Measurements from ENCODE around the gene TICAM1. TPM values are rescaled to one million over a fixed set of nuclear protein-coding genes. Genes with fewer than 3 reads are reported as not detected.
"Not testable (repeated sequence)": the region's sequence is repeated elsewhere in the genome, so short reads cannot be mapped to it uniquely, and the experiment has no call there.

Gene TICAM1
- total and polyA plus RNA-seq, 11 donors: 3.7 to 13.6 (median 7.0) TPM

GRCh38 chr19:4861147-4861546 is 29.6 kb upstream of the TICAM1 start:
- H3K4me1 ChIP-seq: peaks cover 0 to 1% (median 0%) of the 10 kb centered on the region in 12 donors
- peaks cover 0 to 66% (median 40%) of the 10 kb centered on the region in 9 donors for H3K36me3 ChIP-seq
- ATAC-seq: no peak
- H3K27me3 ChIP-seq: no peaks in the 10 kb centered on the region
- no peak for TF ChIP-seq CTCF (IDR thresholded peaks at IDR 0.05)
- TF ChIP-seq POLR2A (IDR thresholded peaks at IDR 0.05): no peak
- no peak overlapping the region for H3K4me3 ChIP-seq
- H3K27ac ChIP-seq: no peak overlapping the region
- no peaks in the 10 kb centered on the region for H3K9me3 ChIP-seq
- WGBS, 4 donors: 71 to 75% (median 71%) methylated on average over 8 to 10 of the region's 10 CpGs
- DNase-seq: no peak
- intact Hi-C loops (cut with DNase I): no loop called here

- no peak overlapping the region for H3K27ac ChIP-seq
- no peaks in the 10 kb centered on the region for H3K27me3 ChIP-seq
- TF ChIP-seq CTCF (IDR thresholded peaks at IDR 0.05) (no peak), POLR2A (IDR thresholded peaks at IDR 0.05) (no peak)
- H3K36me3 ChIP-seq: peaks cover 0 to 80% (median 45%) of the 10 kb centered on the region in 9 donors
- H3K4me1 ChIP-seq: no peaks in the 10 kb centered on the region
- peak in 1 of 4 donors; percentile 18 for ATAC-seq
- H3K9me3 ChIP-seq: no peaks in the 10 kb centered on the region
- intact Hi-C loops (cut with DNase I): no loop called here
- 95 to 98% (median 96%) methylated on average over 4 to 11 of the region's 11 CpGs for WGBS, 4 donors
- H3K4me3 ChIP-seq: no peak overlapping the region
- no peak for DNase-seq
Measured at GRCh38 chr19:4859697-4860096, 28.2 kb upstream of the TICAM1 start.

- H3K27ac ChIP-seq; H3K4me1 ChIP-seq; H3K27me3 ChIP-seq; ATAC-seq; intact Hi-C loops (cut with DNase I); DNase-seq; H3K4me3 ChIP-seq; H3K9me3 ChIP-seq: not testable (repeated sequence)
- H3K36me3 ChIP-seq: peaks cover 0 to 92% (median 49%) of the 10 kb centered on the region in 9 donors
- WGBS, 4 donors: 86 to 91% (median 89%) methylated on average over 12 of the region's 12 CpGs
Measured at GRCh38 chr19:4856468-4856867, 25.0 kb upstream of the TICAM1 start.

- 86 to 91% (median 90%) methylated on average over 8 of the region's 8 CpGs for WGBS, 4 donors
- not testable (repeated sequence) for H3K9me3 ChIP-seq, H3K4me3 ChIP-seq, H3K27ac ChIP-seq, DNase-seq, H3K27me3 ChIP-seq, ATAC-seq, H3K4me1 ChIP-seq
- intact Hi-C loops (cut with DNase I): loop anchor here in 4 of 10 donors (2.0 to 5.0 kb wide), 3 partner anchors 41 to 116 kb away; no protein-coding TSS in a partner anchor
- H3K36me3 ChIP-seq: peaks cover 0 to 90% (median 35%) of the 10 kb centered on the region in 9 donors
Measured at GRCh38 chr19:4853506-4853905, 22.0 kb upstream of the TICAM1 start.

- WGBS, 4 donors: 92 to 97% (median 94%) methylated on average over 6 of the region's 6 CpGs
- H3K9me3 ChIP-seq: no peaks in the 10 kb centered on the region
- no peak for ATAC-seq
- H3K36me3 ChIP-seq: peaks cover 0 to 91% (median 37%) of the 10 kb centered on the region in 9 donors
- no peak overlapping the region for H3K4me3 ChIP-seq
- no peaks in the 10 kb centered on the region for H3K27me3 ChIP-seq
- H3K4me1 ChIP-seq: no peaks in the 10 kb centered on the region
- no peak overlapping the region for H3K27ac ChIP-seq
- intact Hi-C loops (cut with DNase I): loop anchor here in 4 of 10 donors (2.0 to 5.0 kb wide), 3 partner anchors 40 to 115 kb away; no protein-coding TSS in a partner anchor
- TF ChIP-seq CTCF (IDR thresholded peaks at IDR 0.05) (no peak), POLR2A (IDR thresholded peaks at IDR 0.05) (no peak)
- DNase-seq: no peak
Measured at GRCh38 chr19:4852484-4852883, 21.0 kb upstream of the TICAM1 start.

Data from heart left ventricle (tissue), 16 donors.